Ovary (tissue), 9 donors: ENCODE measurements around the gene GDA. TPM values are rescaled to one million over a fixed set of nuclear protein-coding genes. Genes with fewer than 3 reads are reported as not detected.

Experiments
- DNase-seq, 5 donors: peaks; one replicate each; pipeline ENCODE4 v3.0.0-alpha.2; 2019 to 2020
- H3K27ac ChIP-seq, 2 donors: fragments of 200-600 bp; one replicate each; pipeline versions ENCODE4 v1.5.1 to v1.8.0; 2019 to 2022
- H3K27me3 ChIP-seq: fragments of 200-600 bp; one replicate; pipeline ENCODE4 v1.8.0; 2022
- H3K36me3 ChIP-seq: fragments of 200-600 bp; sonication (generic); one replicate; pipeline ENCODE4 v1.5.1; 2019
- H3K4me1 ChIP-seq: one replicate; pipeline ENCODE4 v1.8.1; 2013; ENCODE audit warnings: mild to moderate bottlenecking, moderate library complexity; ENCODE audit not compliant: insufficient read depth
- H3K4me3 ChIP-seq: fragments of 200-600 bp; sonication (generic); one replicate; pipeline ENCODE4 v1.5.1; 2017
- H3K9me3 ChIP-seq, 2 donors: fragments of 200-600 bp in 1 of 2; sonication (generic) in 1 of 2; one replicate each; pipeline versions ENCODE4 v1.5.1 to v1.8.1; 2013 to 2019; ENCODE audit warnings: mild to moderate bottlenecking in 1 of 2, moderate library complexity in 1 of 2
- EP300 ChIP-seq: sonication (generic); formaldehyde crosslinking; IDR thresholded peaks from one replicate; pipeline ENCODE4 v1.6.1; 2017; ENCODE audit warnings: antibody characterized with exemption
- POLR2A ChIP-seq: fragments of 450-650 bp; IDR thresholded peaks from one replicate; pipeline ENCODE4 v1.6.1; 2017; ENCODE audit warnings: antibody characterized with exemption, mild to moderate bottlenecking, moderate library complexity
- WGBS, 3 donors: extraction: QIAGEN DNeasy Blood & Tissue Kit in 1 of 3; methylation state at CpG; one replicate each; pipeline versions ENCODE4 v1.1.5 to v1.1.7; 2013 to 2017; 5-methylcytosine and 5-hydroxymethylcytosine counted together
- intact Hi-C, 4 donors: fragments of 100-400 bp; cut with DNase I; formaldehyde crosslinking; loops; one replicate each; pipeline versions ENCODE4 v1.11.0 to v1.15.1; 2022 to 2023
- polyA plus RNA-seq, 2 donors: library from polyadenylated mRNA; stranded (reverse); fragments of 200-250 nt in 1 of 2; fragments of 350-450 nt in 1 of 2; fragmentation: Illumina TruSeq in 1 of 2; extraction: RNeasy Lipid Tissue Mini Kit (QIAGEN cat#74804) in 1 of 2; gene quantifications; one replicate each; pipeline ENCODE4 v1.2.3, GENCODE V29; 2013 to 2014
- total RNA-seq, 7 donors: library from RNA; depleted of rRNA in 2 of 7; stranded (reverse); fragments of >200 nt in 2 of 7; fragmentation: NEBNext Ultra II Directional in 3 of 7; extraction: Animal tissue kit (Norgen Biotek cat#: 25700) in 3 of 7; gene quantifications; one replicate each; pipeline versions ENCODE4 v1.1.0 to v1.2.4, GENCODE V29; 2016 to 2023
- TF ChIP-seq, protein P1 (sequence below), 3 donors: fragments of 450-650 bp in 2 of 3; fragments of 200-600 bp in 1 of 3; IDR thresholded peaks; one replicate each; pipeline versions ENCODE4 v1.5.1 to v1.8.0; 2016 to 2022; ENCODE audit warnings: antibody characterized with exemption in 3 of 3, mild to moderate bottlenecking in 1 of 3
- donor health status: DM: no; HTN: no; CAD: no; lungs with moderate emphysema.
- donor health status: DM: no; HTN: no; CAD: no.
- donor health status: Bipolar disorder and iron deficiency.
- donor health status: DM: yes; HTN: yes; CAD: no.
- donor health status: DM: no; HTN: no; CAD: no.
- donor health status: DM: yes; HTN: yes; CAD: no.

The GDA gene
- total and polyA plus RNA-seq, 9 donors: 0.02 to 26.7 (median 0.31) TPM; not detected in 2

DNA sequence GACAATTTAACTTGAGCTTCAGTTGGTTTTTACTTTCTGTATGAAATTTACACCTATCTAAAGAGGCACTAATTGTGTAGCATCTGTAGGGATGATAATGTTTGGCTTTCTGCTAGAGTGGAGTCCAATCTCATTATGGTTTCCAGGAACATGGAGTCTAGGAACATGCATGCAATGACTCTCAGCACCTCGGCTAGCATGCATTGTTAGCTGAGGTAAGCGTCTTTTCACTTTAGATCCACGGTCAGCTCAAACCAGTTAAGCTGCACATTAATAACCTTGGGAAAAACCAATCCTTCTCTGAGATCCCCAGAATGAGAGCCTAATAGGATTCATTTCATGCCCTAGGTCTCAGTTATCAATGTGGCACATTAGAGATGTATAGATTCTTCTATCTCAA, 7.8 kb upstream of the GDA start:
- TF ChIP-seq, protein P1, sequence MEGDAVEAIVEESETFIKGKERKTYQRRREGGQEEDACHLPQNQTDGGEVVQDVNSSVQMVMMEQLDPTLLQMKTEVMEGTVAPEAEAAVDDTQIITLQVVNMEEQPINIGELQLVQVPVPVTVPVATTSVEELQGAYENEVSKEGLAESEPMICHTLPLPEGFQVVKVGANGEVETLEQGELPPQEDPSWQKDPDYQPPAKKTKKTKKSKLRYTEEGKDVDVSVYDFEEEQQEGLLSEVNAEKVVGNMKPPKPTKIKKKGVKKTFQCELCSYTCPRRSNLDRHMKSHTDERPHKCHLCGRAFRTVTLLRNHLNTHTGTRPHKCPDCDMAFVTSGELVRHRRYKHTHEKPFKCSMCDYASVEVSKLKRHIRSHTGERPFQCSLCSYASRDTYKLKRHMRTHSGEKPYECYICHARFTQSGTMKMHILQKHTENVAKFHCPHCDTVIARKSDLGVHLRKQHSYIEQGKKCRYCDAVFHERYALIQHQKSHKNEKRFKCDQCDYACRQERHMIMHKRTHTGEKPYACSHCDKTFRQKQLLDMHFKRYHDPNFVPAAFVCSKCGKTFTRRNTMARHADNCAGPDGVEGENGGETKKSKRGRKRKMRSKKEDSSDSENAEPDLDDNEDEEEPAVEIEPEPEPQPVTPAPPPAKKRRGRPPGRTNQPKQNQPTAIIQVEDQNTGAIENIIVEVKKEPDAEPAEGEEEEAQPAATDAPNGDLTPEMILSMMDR (IDR thresholded peaks at IDR 0.05): no peak
- no peak for TF ChIP-seq POLR2A
- TF ChIP-seq EP300: no peak
- intact Hi-C loops: loop anchor here in 1 of 4 donors (10.0 kb wide), 1 partner anchor 857 kb away; no protein-coding TSS in a partner anchor

DNA sequence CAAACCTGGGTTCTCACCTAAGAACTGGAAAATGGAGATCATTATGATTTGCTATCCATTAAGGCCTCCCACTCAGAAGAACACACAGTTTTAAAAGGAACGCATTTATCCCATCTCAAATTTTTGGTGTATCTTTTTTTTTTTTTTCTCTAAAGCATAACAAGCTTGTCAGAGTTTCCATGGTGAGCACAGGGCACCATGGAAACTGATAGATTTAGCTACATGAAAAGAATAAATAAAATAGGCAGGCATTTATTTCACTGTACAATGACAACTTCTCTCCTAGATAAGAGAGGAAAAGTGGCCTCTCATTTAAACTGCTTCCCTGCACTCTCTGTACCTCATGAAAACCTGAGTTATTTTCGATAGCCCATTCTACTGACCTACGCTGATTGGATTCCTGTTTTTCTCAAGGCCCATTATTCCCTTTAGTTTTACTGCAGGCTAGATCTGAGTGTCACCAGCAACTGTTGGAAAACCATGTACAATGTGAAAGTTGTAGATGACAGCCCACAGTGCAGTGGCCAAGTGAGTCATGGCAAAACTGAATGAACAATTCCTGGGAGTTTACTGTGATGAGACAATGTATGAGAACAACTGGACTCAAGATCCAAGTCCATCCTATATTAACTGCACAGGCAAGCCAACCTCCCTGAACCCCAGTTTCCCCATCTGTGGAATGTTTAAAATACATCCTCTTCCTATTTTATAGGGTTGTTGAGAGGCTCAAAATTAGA, 4.3 kb upstream of the GDA start:
- DNase-seq: no peak
- intact Hi-C loops: loop anchor here in 1 of 4 donors (10.0 kb wide), 1 partner anchor 860 kb away; no protein-coding TSS in a partner anchor
- Histone ChIP-seq H3K27me3 (no peaks in the 10 kb centered on the region), H3K9me3 (no peaks in the 10 kb centered on the region), H3K36me3 (no peaks in the 10 kb centered on the region), H3K4me1 (peaks cover 2% of the 10 kb centered on the region), H3K27ac (no peak overlapping the region), H3K4me3 (no peak overlapping the region)
- WGBS, 3 donors: 83 to 85% (median 84%) methylated on average over 3 of the region's 3 CpGs
- TF ChIP-seq EP300 (no peak), POLR2A (no peak)
- TF ChIP-seq, protein P1 (IDR thresholded peaks at IDR 0.05): no peak

More for the DNA sequence above, 7.8 kb upstream of the GDA start:
- Histone ChIP-seq H3K4me1 (no peaks in the 10 kb centered on the region), H3K4me3 (no peak overlapping the region), H3K27me3 (no peaks in the 10 kb centered on the region), H3K36me3 (no peaks in the 10 kb centered on the region), H3K27ac (no peak overlapping the region), H3K9me3 (no peaks in the 10 kb centered on the region)
- DNase-seq: no peak
- WGBS, 3 donors: 49 to 78% (median 54%) methylated on average over 3 of the region's 3 CpGs

DNA sequence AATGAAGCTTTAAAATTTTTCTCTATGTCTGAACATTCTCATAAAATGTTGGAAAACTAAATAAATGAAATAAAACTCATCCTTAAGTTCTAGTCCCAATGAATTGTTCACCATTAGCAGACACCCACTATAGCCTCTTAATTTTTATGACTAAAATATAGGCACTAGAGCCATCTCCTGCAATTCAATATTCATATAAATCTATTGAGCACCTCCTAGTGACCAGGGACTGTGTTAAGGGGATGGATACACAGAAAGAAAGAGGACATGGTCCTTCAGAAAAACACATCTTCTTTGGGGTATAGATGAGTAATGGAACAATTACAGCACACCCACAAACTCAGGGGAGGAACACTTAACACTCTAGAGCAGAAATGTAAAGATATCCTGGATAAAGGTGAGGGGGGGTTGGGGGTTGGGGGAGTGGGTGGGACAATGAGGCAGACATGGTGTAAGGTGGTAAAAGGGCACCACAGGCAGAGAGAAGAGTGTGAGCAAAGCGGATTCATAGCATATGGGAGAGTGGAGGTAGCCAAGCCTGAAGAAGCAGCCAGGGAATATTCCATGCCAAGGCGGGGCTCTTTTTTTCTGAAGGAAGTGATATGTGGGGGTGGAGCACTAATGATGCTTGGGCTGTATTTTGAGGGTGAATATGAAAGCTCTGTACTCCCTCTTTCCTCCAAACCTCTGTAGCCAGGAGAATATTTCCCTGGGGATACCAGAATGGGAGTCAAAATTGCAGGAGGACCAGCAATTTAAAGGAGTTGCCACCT, 3.3 kb upstream of the GDA start:
- peaks cover 2% of the 10 kb centered on the region for H3K4me1 ChIP-seq
- intact Hi-C loops: loop anchor here in 1 of 4 donors (10.0 kb wide), 1 partner anchor 861 kb away; no protein-coding TSS in a partner anchor
- no peak overlapping the region for H3K27ac ChIP-seq
- no peaks in the 10 kb centered on the region for H3K36me3 ChIP-seq
- no peak overlapping the region for H3K4me3 ChIP-seq
- no peaks in the 10 kb centered on the region for H3K9me3 ChIP-seq
- no peaks in the 10 kb centered on the region for H3K27me3 ChIP-seq
- WGBS, 3 donors: 80 to 90% (median 83%) methylated on average over 2 of the region's 2 CpGs
- TF ChIP-seq POLR2A: no peak
- TF ChIP-seq, protein P1 (IDR thresholded peaks at IDR 0.05): no peak
- no peak for DNase-seq

DNA sequence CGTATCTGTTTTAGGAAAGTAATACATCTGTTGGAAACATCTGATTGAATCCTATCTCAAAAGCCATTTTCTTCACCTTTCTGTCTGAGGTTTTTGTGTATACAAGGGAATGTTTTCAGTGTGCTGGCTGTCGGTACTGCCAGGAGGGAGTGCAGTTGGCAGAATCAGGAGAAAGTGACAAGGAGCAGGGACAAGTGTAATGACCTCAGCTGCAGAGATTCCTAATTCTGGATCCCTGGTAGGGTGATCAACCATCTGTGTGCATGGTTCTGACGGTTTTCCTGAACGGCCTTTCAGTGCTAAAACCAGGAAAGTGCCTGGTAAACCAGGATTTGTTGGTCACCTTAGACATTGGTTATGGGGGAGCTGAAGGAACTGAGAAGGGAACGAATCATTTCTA, 1.6 kb upstream of the GDA start:
- TF ChIP-seq POLR2A (no peak), EP300 (no peak)
- TF ChIP-seq, protein P1 (IDR thresholded peaks at IDR 0.05): no peak
- no peak for DNase-seq
- H3K27me3 ChIP-seq: no peaks in the 10 kb centered on the region
- intact Hi-C loops: loop anchor here in 1 of 4 donors (10.0 kb wide), 1 partner anchor 863 kb away; no protein-coding TSS in a partner anchor
- H3K4me3 ChIP-seq: no peak overlapping the region
- no peaks in the 10 kb centered on the region for H3K9me3 ChIP-seq
- peaks cover 2% of the 10 kb centered on the region for H3K4me1 ChIP-seq
- WGBS, 3 donors: 68 to 75% (median 70%) methylated on average over 5 of the region's 5 CpGs
- H3K36me3 ChIP-seq: no peaks in the 10 kb centered on the region
- no peak overlapping the region for H3K27ac ChIP-seq
